COLO668 (cell line): ENCODE measurements around the gene DMC1.
"Not testable (repeated sequence)": the region's sequence is repeated elsewhere in the genome, so short reads cannot be mapped to it uniquely, and the experiment has no call there.

Experiments
- DNase-seq: peaks from one replicate; lab custom pipeline; 2025; ENCODE audit not compliant: unreplicated experiment; lab: John Stamatoyannopoulos, UW

Gene DMC1

DNA sequence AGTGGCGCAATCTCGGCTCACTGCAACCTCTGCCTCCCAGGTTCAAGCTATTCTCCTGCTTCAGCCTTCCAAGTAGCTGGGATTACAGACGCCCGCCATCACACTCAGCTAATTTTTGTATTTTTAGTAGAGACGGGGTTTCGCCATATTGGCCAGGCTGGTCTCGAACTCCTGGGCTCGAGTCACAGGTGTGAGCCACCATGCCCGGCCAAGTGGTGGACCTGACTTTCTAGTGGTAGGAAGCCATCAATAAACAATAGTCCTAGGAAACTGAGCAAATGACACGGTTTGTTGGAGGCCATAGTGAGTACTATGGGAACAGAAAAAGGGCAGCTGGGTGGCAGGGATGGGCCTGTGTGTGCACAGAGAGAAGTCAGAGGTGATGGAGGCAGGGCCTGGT, 99.8 kb downstream of the DMC1 start:
- DNase-seq: not testable (repeated sequence)

DNA sequence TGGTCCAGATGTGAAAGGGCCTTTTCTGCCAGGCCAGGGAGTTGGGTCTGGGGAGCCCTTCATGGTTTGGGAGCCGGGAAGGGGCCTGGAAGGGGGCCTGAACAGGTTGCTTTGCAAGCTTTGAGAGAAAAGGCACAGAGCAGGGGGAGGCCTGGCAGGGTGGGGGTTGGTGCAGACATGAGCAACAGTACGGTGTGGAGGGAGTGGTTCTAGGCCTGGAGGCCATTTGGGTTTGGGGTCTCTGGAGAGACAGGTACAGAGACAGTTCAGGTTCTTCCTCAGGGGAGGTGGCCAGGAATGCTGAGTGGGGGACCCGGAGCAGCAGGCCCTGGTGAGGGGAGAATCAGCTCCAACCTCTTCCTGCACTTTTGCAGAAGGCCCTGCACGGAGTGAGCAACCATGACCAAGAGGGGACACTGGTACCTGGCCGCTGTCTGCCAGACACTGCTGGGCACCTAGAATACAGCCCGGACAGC, 100.6 kb downstream of the DMC1 start:
- DNase-seq: no peak
